HUES48 (cell line): Measurements from ENCODE around the gene RYR2.

Source experiments
- H3K27ac ChIP-seq: one replicate; pipeline ENCODE4 v1.7.0; 2013; ENCODE audit warnings: low read depth, low read length, inconsistent platforms
- H3K27me3 ChIP-seq: 2 replicates; pipeline ENCODE4 v1.6.1; 2013; ENCODE audit warnings: mild to moderate bottlenecking, low read length; ENCODE audit not compliant: control insufficient read depth, insufficient read depth
- H3K36me3 ChIP-seq: 2 replicates; pipeline ENCODE4 v1.6.1; 2013; ENCODE audit warnings: low read length; ENCODE audit not compliant: control insufficient read depth, insufficient read depth
- H3K4me1 ChIP-seq: 2 replicates; pipeline ENCODE4 v1.6.1; 2013; ENCODE audit warnings: mild to moderate bottlenecking, low read length; ENCODE audit not compliant: control insufficient read depth, insufficient read depth
- H3K4me3 ChIP-seq: 2 replicates; pipeline ENCODE4 v1.5.1; 2013; ENCODE audit warnings: mild to moderate bottlenecking, low read depth, low read length
- H3K9ac ChIP-seq: 2 replicates; pipeline ENCODE4 v1.6.1; 2013; ENCODE audit warnings: mild to moderate bottlenecking, low read depth, low read length, moderate library complexity
- H3K9me3 ChIP-seq: 2 replicates; pipeline ENCODE4 v1.6.1; 2013; ENCODE audit warnings: low read length; ENCODE audit not compliant: control insufficient read depth, insufficient read depth

The RYR2 gene

GRCh38 chr1:237387144-237387505 lies 345.1 kb downstream of the RYR2 start:
- Histone ChIP-seq H3K9me3 (no peaks in the 10 kb centered on the region), H3K9ac (no peak overlapping the region), H3K27ac (no peak overlapping the region), H3K4me3 (no peak overlapping the region), H3K36me3 (no peaks in the 10 kb centered on the region), H3K27me3 (no peaks in the 10 kb centered on the region), H3K4me1 (no peaks in the 10 kb centered on the region)

DNA sequence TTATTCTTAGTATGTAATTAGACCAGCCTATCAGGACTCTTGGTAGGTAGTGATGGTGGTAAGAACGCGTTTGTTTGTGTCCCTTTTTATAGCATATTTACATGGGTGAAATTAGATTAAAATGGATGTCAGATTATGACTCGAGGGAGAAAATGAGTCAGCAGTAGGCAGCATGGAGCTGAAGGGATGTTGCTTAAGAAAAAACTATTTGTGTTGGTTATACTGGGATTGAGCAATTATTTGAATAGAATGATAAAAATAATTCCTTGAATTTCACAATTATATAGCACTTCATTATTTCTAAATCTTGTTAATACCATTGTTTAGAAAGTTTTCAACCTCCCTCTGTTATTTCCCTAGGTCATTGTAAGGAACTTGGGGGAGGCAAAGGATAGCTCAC lies 348.8 kb downstream of the RYR2 start:
- H3K27ac ChIP-seq = no peak overlapping the region
- H3K9me3 ChIP-seq = no peaks in the 10 kb centered on the region
- H3K4me3 ChIP-seq = no peak overlapping the region
- H3K36me3 ChIP-seq = no peaks in the 10 kb centered on the region
- peaks cover 19% of the 10 kb centered on the region for H3K4me1 ChIP-seq
- H3K9ac ChIP-seq = no peak overlapping the region
- H3K27me3 ChIP-seq = no peaks in the 10 kb centered on the region

DNA sequence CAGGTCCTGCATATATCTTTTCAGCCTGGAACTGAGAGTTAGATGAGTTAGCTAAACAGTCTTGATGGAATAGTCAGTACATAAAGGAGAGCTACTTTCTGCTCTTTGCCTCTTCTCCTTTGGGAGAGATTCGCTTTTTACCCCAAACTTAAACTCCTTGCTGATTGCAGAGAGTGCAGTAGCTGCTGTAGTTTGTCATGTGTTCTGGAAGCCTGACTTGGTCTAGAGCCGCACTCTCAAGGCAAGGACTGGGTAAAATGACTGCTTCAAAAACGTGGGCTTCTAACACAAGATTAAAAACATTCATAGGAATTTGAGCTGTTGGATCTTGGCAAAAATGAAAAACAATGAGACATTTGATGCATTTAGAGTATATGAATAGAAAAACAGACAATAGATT lies 351.6 kb downstream of the RYR2 start:
- Histone ChIP-seq H3K27me3 (no peaks in the 10 kb centered on the region), H3K36me3 (peaks cover 4% of the 10 kb centered on the region; the same call in 1 of the 2 replicates), H3K27ac (peak overlapping the region; percentile 59), H3K9me3 (peaks cover 7% of the 10 kb centered on the region), H3K4me1 (peaks cover 27% of the 10 kb centered on the region), H3K9ac (no peak overlapping the region), H3K4me3 (no peak overlapping the region)

GRCh38 chr1:237394281-237394680 lies 352.3 kb downstream of the RYR2 start:
- Histone ChIP-seq H3K27me3 (no peaks in the 10 kb centered on the region), H3K27ac (no peak overlapping the region), H3K4me1 (peaks cover 27% of the 10 kb centered on the region), H3K4me3 (no peak overlapping the region), H3K9me3 (peaks cover 13% of the 10 kb centered on the region), H3K36me3 (peaks cover 4% of the 10 kb centered on the region; the same call in 1 of the 2 replicates), H3K9ac (no peak overlapping the region)

DNA sequence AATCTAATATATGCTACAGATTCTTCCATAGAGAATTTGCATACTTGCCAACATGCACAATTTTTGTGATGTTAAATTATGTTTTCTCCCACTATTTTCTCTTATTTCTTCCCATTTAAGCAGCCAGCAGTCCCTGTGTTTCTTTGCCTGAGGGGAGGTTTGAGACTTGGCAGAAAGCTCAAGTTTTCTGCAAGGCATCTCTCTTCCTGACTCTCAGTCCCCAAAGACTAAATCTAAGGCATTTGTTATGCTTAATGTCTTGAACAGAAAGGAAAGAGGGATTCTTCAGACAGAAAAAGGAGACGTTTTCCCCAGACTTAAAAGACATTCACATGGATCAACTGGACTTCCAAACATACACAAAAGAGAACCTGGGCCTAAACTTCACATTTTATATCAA lies 354.4 kb downstream of the RYR2 start:
- peaks cover 17% of the 10 kb centered on the region for H3K9me3 ChIP-seq
- no peak overlapping the region for H3K4me3 ChIP-seq
- no peaks in the 10 kb centered on the region for H3K27me3 ChIP-seq
- no peak overlapping the region for H3K27ac ChIP-seq
- H3K4me1 ChIP-seq = peaks cover 27% of the 10 kb centered on the region
- no peak overlapping the region for H3K9ac ChIP-seq
- peaks cover 4% of the 10 kb centered on the region; the same call in 1 of the 2 replicates for H3K36me3 ChIP-seq

GRCh38 chr1:237398751-237399150 lies 356.8 kb downstream of the RYR2 start:
- H3K27me3 ChIP-seq = no peaks in the 10 kb centered on the region
- H3K36me3 ChIP-seq = peaks cover 4% of the 10 kb centered on the region; the same call in 1 of the 2 replicates
- no peak overlapping the region for H3K27ac ChIP-seq
- peaks cover 22% of the 10 kb centered on the region for H3K4me1 ChIP-seq
- peaks cover 24% of the 10 kb centered on the region for H3K9me3 ChIP-seq
- H3K4me3 ChIP-seq = no peak overlapping the region
- no peak overlapping the region for H3K9ac ChIP-seq

DNA sequence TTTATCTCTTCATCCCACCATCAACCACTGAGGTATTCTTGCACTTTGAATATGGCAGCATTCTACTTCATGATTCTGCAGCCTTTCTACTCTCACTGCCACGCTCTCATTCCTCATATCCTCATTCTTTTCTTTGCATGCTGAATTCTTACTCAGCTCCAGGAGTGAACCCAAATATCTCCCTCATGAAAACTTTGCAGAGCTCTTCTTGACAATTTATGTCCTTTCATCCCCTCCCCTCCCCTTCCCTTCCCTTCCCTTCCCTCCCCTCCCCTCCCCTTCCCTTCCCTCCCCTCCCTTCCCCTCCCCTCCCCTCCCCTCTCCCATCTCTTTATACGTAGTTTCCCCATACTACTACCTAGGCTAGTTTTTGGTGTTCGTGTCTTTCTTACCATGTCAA lies 363.9 kb downstream of the RYR2 start:
- no peaks in the 10 kb centered on the region for H3K27me3 ChIP-seq
- H3K9me3 ChIP-seq = peaks cover 6% of the 10 kb centered on the region
- H3K4me3 ChIP-seq = no peak overlapping the region
- H3K4me1 ChIP-seq = no peaks in the 10 kb centered on the region
- no peaks in the 10 kb centered on the region for H3K36me3 ChIP-seq
- H3K27ac ChIP-seq = no peak overlapping the region
- H3K9ac ChIP-seq = no peak overlapping the region

DNA sequence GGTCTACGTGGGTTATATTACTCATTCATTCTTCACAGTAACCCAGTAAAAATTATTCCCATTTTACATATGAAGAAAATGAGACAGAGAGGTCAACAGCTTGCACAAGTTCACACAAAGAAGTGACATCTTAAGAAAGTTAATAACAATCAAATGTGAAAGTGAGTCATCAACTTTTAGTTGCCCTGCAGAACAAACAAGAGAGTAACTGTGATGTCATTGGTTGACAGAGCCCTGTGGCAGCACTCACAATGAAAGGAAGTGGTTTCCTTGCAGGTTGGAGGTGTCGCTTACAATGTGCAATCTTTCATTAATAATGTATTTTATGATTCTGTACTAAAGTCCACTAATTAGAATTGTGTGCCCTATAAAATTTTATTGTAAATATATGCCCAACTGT lies 369.6 kb downstream of the RYR2 start:
- Histone ChIP-seq H3K36me3 (no peaks in the 10 kb centered on the region), H3K9me3 (no peaks in the 10 kb centered on the region), H3K9ac (no peak overlapping the region)

GRCh38 chr1:237416924-237417655 lies 375.1 kb downstream of the RYR2 start:
- no peaks in the 10 kb centered on the region for H3K36me3 ChIP-seq
- no peak overlapping the region for H3K9ac ChIP-seq
- H3K27me3 ChIP-seq = no peaks in the 10 kb centered on the region
- no peaks in the 10 kb centered on the region for H3K9me3 ChIP-seq
- peaks cover 10% of the 10 kb centered on the region for H3K4me1 ChIP-seq
- H3K27ac ChIP-seq = no peak overlapping the region
- no peak overlapping the region for H3K4me3 ChIP-seq

More for the DNA sequence above, 369.6 kb downstream of the RYR2 start:
- Histone ChIP-seq H3K27me3 (no peaks in the 10 kb centered on the region), H3K4me3 (no peak overlapping the region), H3K4me1 (peaks cover 20% of the 10 kb centered on the region), H3K27ac (peak overlapping the region; percentile 38)

- peak overlapping the region; percentile 21 for H3K27ac ChIP-seq
- H3K4me1 ChIP-seq = 0 out of 2 replicates have a peak, but pooled peaks cover 6% of the 10 kb centered on the region
- no peak overlapping the region for H3K4me3 ChIP-seq
- no peaks in the 10 kb centered on the region for H3K9me3 ChIP-seq
- H3K27me3 ChIP-seq = no peaks in the 10 kb centered on the region
- no peak overlapping the region for H3K9ac ChIP-seq
- H3K36me3 ChIP-seq = no peaks in the 10 kb centered on the region
Observed at GRCh38 chr1:237428809-237429208, 386.8 kb downstream of the RYR2 start.

GRCh38 chr1:237429252-237429651 lies 387.3 kb downstream of the RYR2 start:
- Histone ChIP-seq H3K9ac (no peak overlapping the region), H3K27ac (peak overlapping the region; percentile 21), H3K4me3 (no peak overlapping the region)

More at GRCh38 chr1:237429252-237429651, 387.3 kb downstream of the RYR2 start:
- H3K36me3 ChIP-seq = no peaks in the 10 kb centered on the region
- no peaks in the 10 kb centered on the region for H3K27me3 ChIP-seq
- 0 out of 2 replicates have a peak, but pooled peaks cover 6% of the 10 kb centered on the region for H3K4me1 ChIP-seq
- H3K9me3 ChIP-seq = no peaks in the 10 kb centered on the region
